HG02588 (cell line): ENCODE measurements around the gene CDK14.
"Not testable (repeated sequence)": the region's sequence is repeated elsewhere in the genome, so short reads cannot be mapped to it uniquely, and the experiment has no call there.

Experiments used
- ATAC-seq: cut with Tn5 transposase; IDR thresholded peaks from one replicate; pipeline ENCODE4 v1.9.1; 2021; ENCODE audit warnings: mild to moderate bottlenecking, moderate library complexity; ENCODE audit not compliant: unreplicated experiment

Gene CDK14

DNA sequence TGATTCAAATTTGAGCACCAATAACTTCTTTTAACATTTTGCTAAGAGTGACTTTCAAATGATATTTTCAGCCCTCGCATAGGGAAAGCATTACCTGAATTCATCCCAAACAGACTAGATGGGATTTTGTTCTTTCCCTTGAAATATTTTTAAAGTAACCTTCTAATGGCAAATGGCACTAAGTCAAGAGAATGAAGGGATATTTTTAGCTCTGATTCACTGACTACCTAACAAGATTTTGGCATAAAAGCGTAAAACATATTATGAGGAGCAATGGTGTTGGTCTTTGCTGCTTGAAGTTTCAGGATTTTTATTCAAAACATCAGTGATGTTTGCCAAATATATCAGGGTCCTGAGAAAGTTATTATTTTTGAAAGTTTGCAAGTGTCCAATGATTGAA, 290.3 kb downstream of the CDK14 start:
- no peak for ATAC-seq

DNA sequence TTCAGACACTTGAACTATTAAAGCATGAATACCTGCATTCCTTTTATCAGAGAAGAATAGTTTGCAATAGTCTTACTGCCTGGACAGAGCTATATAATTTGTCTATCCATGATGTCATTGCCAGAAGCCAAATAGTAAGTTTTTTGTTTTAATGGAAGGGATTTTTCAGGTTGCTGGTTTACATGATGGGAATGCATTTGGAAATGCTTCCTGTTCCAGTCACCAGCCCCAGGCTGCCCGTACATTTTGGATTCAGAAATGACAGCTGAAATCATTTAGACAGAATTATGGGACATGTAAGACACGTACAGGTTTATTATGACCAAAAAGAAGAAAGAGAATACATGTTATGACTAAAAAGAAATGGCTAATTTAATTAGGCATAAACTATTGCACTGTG, 293.1 kb downstream of the CDK14 start:
- no peak for ATAC-seq

DNA sequence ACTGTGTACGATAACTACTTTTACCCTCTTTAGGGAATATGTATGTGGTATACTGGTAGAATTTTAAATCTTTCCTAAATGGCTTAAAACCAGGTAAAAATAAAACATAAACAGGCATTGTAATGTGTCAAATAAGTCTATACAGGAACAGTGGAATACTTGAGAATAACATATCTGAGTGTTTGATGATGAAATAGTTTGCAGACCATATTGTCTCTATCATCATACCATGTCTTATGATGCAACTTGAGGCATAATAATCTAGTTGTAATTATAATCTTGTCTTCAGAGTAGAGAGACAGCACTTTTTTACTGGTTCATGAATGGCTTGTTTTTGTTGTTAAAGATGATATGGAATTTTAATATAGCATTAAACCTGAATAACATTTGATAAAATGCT, 293.5 kb downstream of the CDK14 start:
- no peak for ATAC-seq

DNA sequence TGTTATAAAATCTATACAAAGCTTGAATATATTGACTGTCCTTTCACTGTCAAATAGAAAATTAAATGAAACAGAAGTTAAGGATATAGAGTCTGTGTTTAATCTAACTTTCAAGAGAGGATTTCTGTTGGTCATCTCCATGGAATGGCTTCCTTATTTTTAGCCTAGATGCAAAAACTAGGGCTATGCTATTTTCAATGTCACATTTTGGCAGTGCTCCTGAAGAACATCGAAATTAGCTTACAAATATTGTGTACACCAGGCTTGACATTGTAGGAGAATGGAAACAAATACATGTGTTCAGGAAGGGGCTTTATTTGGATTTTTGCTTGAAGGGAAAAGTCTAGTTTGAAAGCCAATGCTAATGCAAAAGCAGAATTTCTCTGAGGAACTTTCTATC, 295.4 kb downstream of the CDK14 start:
- no peak for ATAC-seq

DNA sequence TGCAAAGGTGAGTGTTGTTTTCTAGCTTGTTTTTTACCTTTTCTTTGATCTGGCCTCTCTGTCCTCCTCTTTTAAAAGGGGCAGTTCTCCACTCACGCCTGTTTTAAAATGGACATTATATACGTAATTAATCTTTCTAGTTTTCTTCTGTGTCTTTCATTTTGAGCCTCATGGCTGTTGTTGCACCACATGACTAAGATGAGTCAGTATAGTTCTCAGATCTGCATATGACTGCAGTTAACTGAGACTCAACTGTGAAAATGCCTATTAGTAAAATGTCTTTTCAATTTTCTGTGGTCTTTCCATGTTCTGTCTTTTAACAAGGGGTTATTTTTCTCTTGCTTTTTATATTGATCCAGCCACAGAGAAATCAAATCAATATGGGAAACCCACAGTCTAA, 296.1 kb downstream of the CDK14 start:
- peak; percentile 88 for ATAC-seq

DNA sequence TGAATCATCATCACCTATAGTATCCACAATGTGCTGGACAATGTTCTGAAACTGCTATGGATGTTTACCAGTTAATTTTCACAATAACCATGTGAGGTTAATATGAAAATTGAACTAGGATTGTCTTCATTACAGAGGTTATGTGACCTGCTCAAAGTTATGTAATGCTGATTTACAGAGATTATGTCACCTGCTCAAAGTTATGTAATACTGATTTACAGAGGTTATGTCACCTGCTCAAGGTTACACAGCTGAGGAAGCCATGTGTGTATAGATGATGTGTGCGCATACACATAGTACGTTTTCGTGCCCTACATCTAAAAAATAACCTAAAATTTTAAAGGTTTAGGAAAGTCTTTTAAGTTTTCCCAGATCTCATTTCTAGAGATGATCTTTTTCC, 298.0 kb downstream of the CDK14 start:
- no peak for ATAC-seq

DNA sequence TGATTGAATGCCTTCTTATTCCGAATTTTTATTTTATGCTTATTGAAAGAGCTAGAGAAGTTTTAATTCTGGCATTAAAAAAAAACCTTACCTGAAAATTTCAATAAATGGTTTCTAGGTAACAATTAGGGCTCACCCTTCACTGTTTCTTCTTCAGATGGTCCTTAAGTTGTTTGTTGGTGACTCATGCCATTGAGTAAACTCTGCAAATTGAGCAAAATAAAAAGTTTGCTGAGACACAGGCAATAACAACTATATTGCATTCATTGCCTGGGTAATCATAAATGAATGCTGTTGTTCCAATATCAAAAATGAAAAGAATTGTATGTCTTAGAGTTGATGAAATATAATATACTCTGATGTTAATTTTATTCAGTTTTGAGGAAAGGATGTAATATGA, 300.3 kb downstream of the CDK14 start:
- ATAC-seq, result no peak

DNA sequence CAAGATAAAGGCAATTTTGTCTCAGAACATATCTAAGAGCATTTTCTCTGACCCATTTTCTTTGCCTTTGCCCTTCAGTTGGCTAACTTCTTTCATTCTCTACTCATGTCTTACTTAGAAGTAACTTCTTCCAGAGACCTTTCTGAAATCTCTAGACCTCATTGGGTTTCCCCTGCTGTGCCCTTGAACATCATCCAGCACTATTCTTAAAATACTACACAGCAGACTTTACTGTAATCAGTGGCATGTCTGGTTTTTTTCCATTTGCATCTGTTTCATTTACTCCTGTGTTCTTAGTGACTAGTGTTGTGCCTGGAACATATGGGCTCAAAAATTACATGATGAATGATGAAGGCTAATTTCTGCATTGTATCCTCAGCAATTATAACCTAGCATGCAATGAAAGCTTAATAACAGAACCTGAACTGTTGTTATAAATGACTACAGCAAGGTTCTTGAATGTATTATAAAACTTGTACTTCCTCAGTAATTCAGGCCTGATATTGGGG, 301.9 kb downstream of the CDK14 start:
- no peak for ATAC-seq

DNA sequence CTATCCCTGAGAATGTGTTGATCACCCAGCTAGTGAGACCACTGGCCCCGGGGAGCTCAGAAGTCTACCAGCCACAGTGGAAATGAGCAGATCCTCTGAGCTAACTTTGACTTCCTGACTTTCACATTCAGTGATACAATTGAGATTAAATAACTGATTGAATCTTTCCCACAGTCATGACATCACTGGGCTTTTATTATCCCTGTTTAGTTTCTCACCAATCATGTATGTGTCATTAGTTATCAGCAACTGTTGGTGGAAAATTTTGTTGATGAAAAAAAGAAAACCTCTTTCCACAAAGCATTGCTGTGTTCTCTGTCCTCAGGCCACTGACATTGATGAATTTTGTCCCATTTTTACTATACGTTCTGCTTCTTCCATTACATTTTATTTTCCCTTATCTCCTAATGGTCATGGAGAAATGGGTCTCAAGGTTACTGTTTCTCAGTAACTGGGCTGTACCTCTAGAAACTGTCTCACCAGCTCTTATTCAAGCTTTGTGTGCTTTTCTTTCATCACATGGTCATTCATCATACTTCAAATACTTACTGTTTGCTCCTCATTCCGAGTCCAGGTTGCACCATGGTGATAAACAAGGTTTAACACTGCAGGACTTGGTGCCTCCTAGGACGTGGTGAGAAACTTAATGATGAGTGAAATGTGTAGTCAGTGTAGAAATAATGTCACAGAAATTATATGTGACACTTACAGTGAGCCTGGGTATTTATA, 304.7 kb downstream of the CDK14 start:
- no peak for ATAC-seq

DNA sequence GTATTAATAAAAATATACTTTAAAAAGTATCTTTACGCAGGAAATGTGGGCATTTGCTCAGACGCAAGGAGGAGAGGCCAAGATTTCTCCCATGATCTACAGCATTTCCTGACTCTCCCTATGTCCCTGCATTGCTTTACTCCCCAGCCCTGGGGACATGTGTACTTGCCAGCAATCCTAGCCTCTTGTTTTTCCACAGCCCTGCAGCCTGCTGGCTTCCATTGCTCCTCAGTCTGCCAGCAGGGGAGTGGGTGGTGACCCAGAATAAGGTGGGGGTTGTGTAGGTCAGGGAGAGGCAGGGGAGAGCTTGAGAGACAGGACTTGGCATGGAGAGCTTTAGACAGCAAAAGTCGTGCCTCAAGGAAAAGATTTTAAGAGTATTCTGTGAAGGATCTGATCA, 307.7 kb downstream of the CDK14 start:
- ATAC-seq, result no peak

DNA sequence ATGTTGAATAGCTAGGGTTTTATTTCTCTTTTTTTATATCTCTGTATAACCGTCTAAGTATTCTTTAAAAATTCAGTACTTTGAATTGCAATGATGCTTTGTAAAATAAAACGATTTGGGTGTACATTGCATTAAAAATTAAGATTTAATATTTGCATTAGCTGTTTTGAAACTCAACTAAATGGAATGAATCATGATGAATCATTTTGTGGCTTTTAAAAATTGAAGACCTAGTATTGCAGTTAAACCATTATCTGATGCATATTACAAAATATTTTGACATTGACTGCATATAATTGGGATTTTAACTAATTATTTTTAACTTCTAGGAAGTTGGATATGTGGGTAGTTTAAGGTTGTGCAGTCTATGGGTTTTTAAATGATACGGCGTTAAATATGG, 314.0 kb downstream of the CDK14 start:
- ATAC-seq, result no peak

DNA sequence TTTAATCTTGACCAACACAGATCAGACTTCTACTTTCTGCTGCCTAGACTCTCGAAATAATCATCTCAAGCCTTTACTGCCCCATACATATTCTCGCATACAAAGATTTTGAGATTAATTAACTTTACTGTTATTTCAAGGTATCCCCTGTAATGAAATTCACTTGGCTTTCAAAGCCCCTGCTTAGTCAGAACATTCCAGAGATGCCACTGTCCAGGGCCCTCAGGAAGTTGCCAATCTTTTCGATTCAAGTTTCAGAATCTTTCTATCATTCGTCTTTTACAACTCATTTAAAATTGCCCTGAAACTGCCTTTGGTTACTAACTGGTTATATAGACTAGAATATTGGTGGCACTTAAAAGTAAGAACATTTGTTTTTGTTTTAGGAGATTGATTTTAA, 320.2 kb downstream of the CDK14 start:
- ATAC-seq, result no peak

DNA sequence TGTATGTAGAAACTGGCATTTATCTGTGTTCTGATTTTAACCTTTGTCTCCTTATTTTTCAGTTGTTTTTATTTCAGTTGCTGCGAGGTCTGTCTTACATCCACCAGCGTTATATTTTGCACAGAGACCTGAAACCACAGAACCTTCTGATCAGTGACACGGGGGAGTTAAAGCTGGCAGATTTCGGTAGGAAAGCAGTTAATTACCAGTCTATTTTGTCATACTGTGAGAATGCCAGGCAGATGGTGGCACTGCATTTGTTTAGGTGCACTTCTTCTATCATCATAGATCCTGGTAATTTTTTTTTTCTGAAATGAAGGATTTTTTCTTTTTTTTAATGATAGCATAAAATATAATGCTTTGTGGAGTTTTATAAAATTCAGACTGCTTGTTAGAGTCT, 321.4 kb downstream of the CDK14 start:
- ATAC-seq, result no peak

DNA sequence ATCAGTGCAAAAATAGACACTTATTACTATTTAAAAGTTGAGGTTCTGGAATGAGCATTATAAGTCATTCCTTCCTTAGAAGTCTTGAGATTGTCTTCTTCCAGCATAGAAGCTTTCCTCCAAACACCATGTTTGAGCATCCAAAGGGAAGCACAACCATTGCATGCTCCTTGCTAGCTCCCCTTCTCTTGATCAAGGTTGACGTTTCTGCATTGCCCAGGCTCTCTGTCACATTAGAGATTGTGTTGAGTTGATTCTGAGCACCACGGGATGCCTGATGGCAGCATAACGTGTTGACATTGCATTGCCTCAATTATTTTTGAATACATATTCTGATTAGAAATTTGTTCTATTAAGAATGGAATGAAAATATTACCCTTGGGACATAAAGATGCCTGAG, 322.2 kb downstream of the CDK14 start:
- ATAC-seq, result no peak

DNA sequence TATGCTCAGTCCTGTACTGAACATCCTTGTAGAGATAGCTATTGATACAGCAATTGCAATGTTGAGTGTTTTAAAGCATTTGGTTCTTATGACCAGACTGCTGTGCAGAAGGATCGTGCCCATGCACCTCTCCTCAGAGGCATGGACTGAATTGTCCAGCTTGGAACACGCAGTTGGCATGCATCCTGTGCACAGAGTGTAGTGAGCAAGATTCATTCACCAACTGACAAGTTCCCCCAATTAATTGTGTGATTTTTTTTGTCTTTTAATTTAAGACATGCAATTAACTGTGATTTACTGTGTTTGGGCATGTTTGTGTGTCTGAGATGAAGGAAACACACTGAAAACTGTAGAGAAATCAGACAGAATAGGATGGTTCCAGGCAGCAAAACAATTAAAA, 323.7 kb downstream of the CDK14 start:
- ATAC-seq, result no peak

DNA sequence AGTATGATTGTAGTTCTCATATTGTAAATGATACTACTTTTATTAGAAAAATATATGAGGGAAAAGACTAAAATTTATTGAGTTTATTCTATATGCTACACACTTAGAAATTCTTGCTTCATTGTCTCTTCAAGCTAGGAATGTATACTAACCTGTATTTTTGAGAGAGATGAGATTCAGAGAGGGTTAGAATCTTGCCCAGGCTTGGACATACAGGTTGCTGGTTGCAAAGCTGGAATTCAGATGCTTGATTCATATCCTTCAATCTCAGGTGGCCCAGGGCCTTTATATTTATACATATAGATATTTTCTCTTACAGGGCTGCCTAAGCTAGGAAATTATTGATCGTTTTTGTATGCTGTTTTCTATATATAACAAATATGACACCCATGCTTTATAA, 324.2 kb downstream of the CDK14 start:
- no peak for ATAC-seq

DNA sequence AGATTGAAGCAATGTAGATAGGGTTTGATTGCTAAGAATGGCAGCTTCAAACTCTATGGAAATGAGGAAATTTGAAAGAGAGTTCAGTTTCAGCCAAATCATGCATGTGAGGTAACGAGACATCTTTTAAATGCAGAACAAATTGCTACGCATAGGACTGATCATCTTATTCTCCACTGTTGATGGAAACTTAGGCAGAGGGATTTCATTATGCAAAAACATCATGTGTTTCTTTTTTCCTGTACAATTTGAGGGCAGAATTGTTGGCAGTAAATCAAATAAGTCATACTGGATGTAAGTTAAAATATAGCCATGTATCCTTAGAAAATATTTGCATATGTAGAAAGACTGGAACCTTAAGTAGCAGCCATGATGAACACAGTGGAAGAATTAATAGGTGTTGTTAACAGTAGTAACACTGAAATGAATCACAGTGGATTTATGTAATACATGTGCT, 327.4 kb downstream of the CDK14 start:
- ATAC-seq, result no peak

DNA sequence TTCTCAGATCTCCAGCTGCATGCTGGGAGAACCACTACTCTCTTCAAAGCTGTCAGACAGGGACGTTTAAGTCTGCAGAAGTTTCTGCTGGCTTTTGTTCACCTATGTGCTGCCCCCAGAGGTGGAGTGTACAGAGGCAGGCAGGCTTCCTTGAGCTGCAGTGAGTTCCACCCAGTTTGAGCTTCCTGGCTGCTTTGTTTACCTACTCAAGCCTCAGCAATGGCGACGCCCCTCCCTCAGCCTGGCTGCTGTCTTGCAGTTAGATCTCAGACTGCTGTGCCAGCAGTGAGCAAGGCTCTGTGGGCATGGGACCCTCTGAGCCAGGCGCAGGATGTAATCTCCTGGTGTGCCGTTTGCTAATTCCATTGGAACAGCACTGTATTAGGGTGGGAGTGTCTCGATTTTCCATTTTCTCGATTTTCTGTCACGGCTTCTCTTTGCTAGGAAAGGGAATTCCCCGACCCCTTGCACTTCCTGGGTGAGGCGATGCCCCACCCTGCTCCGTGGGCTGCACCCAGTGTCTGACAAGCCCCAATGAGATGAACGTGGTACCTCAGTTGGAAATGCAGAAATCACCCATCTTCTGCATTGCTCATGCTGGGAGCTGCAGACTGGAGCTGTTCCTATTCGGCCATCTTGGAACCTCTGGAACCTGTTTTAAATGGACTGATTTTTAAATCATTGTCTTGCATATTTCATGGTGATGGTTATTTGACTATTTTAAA, 332.7 kb downstream of the CDK14 start:
- ATAC-seq, result not testable (repeated sequence)

DNA sequence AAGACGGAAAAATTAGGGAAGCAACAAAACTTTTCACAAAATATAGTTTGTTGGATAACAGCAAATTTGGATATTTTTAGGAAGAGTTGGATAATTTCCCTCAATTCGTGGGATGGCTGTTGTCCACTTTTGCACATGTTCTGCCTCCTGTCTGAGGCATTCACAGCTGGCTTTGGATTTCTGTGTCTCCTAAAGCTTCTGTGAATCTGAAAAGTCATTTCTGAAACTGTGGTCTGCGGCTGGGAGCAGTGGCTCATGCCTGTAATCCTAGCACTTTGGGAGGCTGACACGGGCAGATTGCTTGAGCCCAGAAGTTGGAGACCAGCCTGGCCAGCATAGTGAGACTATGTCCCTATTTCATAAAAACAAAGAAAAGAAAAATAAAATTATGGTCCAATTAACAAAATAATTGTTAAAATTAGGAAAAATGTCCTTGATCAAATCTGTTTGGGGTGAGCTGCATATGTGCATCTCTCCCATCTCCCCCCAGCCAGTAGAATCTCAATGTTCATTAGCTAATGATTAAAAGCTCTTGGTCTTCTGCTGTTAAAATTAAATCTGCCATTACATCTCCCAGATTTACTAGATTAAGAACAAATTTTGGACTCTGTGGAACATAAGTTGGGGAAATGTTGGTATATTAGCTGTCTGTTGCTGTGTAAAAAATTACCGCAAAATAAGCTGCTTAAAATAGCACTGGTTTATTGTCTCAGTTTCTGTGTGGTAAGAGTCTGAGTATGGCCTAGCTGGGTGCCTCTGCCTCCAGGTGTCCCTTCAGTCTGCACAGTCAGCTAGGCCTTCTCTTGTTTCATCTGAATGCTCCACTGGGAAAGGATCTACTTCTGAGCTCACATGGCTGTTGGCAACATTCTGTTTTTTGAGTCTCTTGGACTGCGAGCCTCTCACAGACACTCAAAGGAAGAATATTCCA, 336.1 kb downstream of the CDK14 start:
- ATAC-seq, result peak; percentile 98

DNA sequence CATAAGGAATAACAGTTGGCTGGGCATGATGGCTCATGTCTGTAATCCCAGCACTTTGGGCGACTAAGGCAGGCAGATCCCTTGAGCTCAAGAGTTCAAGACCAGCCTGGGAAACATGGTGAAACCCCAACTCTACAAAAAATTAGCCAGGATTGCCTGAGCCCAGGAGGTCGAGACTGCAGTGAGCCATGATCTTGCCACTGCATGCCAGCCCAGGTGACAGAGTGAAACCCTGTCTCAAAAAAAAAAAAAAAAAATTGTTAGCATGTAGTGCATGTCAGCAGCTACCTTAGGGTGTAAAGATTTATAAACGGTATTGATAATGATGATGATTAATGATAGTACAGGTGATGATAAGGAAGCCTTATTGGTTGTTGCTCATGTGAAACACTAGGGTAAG, 336.9 kb downstream of the CDK14 start:
- peak; percentile 4 for ATAC-seq

DNA sequence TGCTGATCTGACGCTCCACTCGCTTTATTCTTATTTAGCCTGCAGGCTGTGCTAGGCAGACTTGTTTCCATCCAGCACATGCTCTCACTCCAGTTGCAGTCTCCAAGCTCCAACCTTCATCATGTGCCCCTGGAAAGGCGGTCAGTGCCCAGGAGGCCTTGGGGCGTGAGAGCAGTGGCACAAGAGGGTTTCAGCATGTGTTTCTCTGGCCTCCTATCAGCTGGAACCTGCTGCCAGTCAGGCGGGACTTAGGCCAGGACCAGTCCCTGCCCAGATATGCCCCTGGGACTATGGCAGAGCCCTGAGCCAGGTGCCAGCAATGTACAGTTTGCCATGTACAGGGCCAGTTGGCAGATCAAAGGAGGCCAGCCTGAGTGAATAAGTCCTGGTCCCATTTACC, 337.9 kb downstream of the CDK14 start:
- ATAC-seq, result no peak
